Measurements from ENCODE around the gene JARID2.

DNA sequence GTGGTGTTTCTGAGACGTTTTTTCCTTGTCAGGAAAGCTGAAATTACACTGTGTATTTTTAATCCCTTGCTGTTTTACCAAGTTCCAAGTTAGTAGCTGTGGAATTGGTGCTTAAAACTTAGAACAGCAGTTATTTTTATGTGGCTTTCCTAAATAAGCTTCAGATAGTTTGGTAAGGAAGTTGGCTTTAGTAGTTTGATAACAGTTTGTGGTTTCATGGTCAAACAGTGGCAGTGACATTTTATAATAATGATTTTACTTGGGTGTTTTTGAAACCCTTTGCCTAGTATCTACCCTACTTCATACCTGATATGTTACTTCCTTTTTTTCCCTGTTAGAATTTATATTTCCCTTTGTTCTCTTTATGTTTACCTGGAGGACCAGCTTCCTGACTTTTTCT lies 164.9 kb downstream of the JARID2 start:
- TF ChIP-seq, protein P1, sequence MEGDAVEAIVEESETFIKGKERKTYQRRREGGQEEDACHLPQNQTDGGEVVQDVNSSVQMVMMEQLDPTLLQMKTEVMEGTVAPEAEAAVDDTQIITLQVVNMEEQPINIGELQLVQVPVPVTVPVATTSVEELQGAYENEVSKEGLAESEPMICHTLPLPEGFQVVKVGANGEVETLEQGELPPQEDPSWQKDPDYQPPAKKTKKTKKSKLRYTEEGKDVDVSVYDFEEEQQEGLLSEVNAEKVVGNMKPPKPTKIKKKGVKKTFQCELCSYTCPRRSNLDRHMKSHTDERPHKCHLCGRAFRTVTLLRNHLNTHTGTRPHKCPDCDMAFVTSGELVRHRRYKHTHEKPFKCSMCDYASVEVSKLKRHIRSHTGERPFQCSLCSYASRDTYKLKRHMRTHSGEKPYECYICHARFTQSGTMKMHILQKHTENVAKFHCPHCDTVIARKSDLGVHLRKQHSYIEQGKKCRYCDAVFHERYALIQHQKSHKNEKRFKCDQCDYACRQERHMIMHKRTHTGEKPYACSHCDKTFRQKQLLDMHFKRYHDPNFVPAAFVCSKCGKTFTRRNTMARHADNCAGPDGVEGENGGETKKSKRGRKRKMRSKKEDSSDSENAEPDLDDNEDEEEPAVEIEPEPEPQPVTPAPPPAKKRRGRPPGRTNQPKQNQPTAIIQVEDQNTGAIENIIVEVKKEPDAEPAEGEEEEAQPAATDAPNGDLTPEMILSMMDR (IDR thresholded peaks at IDR 0.05; ENCODE audit: low read length) = no peak
- no peak for TF ChIP-seq EZH2 (IDR thresholded peaks at IDR 0.05; ENCODE audit: borderline replicate concordance, low read length)

Measured in OCI-LY1 (cell line).